ENCODE data around the gene ERC1. TPM values are rescaled to one million over a fixed set of nuclear protein-coding genes. Genes with fewer than 3 reads are reported as not detected.

The ERC1 gene
- total RNA-seq, 1 donor from 2014 or later = 56.5 TPM

DNA sequence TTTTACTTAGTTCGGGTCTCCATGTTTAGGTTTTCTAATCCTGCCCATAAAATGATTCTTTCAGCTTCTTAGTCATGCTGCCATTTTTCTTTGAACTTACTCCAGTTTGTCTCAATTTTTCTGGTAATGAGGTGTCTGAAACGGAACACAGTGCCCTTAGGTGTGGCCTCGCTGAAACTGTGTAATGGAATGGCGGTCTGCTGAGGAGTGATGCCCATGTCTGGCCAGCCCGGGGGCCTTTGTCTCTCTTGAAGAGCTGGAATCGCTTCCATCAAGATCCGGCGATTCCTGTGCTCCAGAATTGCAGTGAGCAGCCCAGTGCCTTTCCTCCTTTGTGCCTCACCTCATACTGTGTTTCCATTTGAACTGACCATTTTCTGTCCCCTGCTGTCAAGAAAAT lies 490.9 kb downstream of the ERC1 start:
- H3K36me3 ChIP-seq = no peaks in the 10 kb centered on the region
- H3K27me3 ChIP-seq = no peaks in the 10 kb centered on the region
- no peaks in the 10 kb centered on the region for H3K9me3 ChIP-seq
- intact Hi-C loops (cut with DNase I) = no loop called here
- no peak overlapping the region for H3K27ac ChIP-seq
- DNase-seq (ENCODE audit: extremely low spot score in 2 of 2) = no peak
- TF ChIP-seq POLR2AphosphoS5 (IDR thresholded peaks at IDR 0.05; ENCODE audit: insufficient read depth in 1 of 2, low read depth in 1 of 2) = no peak
- TF ChIP-seq, protein P1, sequence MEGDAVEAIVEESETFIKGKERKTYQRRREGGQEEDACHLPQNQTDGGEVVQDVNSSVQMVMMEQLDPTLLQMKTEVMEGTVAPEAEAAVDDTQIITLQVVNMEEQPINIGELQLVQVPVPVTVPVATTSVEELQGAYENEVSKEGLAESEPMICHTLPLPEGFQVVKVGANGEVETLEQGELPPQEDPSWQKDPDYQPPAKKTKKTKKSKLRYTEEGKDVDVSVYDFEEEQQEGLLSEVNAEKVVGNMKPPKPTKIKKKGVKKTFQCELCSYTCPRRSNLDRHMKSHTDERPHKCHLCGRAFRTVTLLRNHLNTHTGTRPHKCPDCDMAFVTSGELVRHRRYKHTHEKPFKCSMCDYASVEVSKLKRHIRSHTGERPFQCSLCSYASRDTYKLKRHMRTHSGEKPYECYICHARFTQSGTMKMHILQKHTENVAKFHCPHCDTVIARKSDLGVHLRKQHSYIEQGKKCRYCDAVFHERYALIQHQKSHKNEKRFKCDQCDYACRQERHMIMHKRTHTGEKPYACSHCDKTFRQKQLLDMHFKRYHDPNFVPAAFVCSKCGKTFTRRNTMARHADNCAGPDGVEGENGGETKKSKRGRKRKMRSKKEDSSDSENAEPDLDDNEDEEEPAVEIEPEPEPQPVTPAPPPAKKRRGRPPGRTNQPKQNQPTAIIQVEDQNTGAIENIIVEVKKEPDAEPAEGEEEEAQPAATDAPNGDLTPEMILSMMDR (IDR thresholded peaks at IDR 0.05) = no peak
- no peak for TF ChIP-seq POLR2A (IDR thresholded peaks at IDR 0.05)
- H3K4me3 ChIP-seq = no peak overlapping the region
- no peaks in the 10 kb centered on the region for H3K4me1 ChIP-seq

DNA sequence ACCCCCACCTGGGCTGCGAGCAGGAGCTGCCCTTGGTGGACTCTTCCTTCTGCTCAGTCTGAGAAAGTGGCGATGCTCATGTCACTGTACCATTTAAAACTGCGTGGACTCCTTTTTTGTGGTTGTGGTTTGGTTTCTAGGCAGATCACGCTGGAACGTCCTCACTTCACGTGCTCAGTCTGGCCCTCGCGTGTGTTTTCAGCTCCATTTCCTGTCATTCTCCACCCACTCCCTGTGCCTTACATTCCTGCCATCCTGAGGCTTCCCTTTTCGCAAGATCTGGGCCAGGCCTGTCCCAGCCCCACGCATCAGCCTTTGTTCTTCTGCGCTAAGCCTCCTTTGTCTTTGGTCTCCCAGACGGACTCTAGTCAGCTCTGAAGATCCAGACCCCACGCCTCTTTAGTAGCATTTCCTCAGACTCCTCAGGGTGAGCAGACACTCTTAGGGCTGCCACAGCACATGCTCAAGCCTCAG lies 497.9 kb downstream of the ERC1 start:
- Histone ChIP-seq H3K4me1 (no peaks in the 10 kb centered on the region), H3K27ac (no peak overlapping the region), H3K9me3 (no peaks in the 10 kb centered on the region), H3K36me3 (peaks cover 0 to 10% of the 10 kb centered on the region in 2 donors), H3K4me3 (no peak overlapping the region), H3K27me3 (no peaks in the 10 kb centered on the region)
- DNase-seq (ENCODE audit: extremely low spot score in 2 of 2) = no peak
- no peak for TF ChIP-seq POLR2A (IDR thresholded peaks at IDR 0.05)
- no peak for TF ChIP-seq POLR2AphosphoS5 (IDR thresholded peaks at IDR 0.05; ENCODE audit: insufficient read depth in 1 of 2, low read depth in 1 of 2)
- TF ChIP-seq, protein P1 (IDR thresholded peaks at IDR 0.05) = no peak
- intact Hi-C loops (cut with DNase I) = no loop called here

GRCh38 chr12:1491983-1492697 lies 501.1 kb downstream of the ERC1 start:
- Histone ChIP-seq H3K27ac (no peak overlapping the region), H3K9me3 (no peaks in the 10 kb centered on the region), H3K4me1 (peaks cover 17% of the 10 kb centered on the region), H3K4me3 (no peak overlapping the region), H3K27me3 (no peaks in the 10 kb centered on the region), H3K36me3 (peaks cover 0 to 10% of the 10 kb centered on the region in 2 donors)
- intact Hi-C loops (cut with DNase I) = no loop called here
- TF ChIP-seq, protein P1 (IDR thresholded peaks at IDR 0.05) = no peak
- TF ChIP-seq POLR2AphosphoS5 (IDR thresholded peaks at IDR 0.05; ENCODE audit: insufficient read depth in 1 of 2, low read depth in 1 of 2) (no peak), POLR2A (IDR thresholded peaks at IDR 0.05) (no peak)
- no peak for DNase-seq (ENCODE audit: extremely low spot score in 2 of 2)

GRCh38 chr12:1493781-1494565 lies 502.9 kb downstream of the ERC1 start:
- H3K27me3 ChIP-seq = no peaks in the 10 kb centered on the region
- H3K36me3 ChIP-seq = peaks cover 0 to 10% of the 10 kb centered on the region in 2 donors

More at GRCh38 chr12:1493781-1494565, 502.9 kb downstream of the ERC1 start:
- intact Hi-C loops (cut with DNase I) = no loop called here
- TF ChIP-seq POLR2A (IDR thresholded peaks at IDR 0.05) = no peak
- TF ChIP-seq, protein P1 (IDR thresholded peaks at IDR 0.05) = no peak
- no peak for TF ChIP-seq POLR2AphosphoS5 (IDR thresholded peaks at IDR 0.05; ENCODE audit: insufficient read depth in 1 of 2, low read depth in 1 of 2)
- peak in 1 of 2 donors; percentile 82 for DNase-seq (ENCODE audit: extremely low spot score in 2 of 2)
- no peaks in the 10 kb centered on the region for H3K9me3 ChIP-seq
- no peak overlapping the region for H3K4me3 ChIP-seq
- H3K27ac ChIP-seq = no peak overlapping the region
- H3K4me1 ChIP-seq = peaks cover 17% of the 10 kb centered on the region

Measured in vagina (tissue), 2 donors.